22Rv1 (cell line): ENCODE data around the gene RAD51B.

ENCODE experiments used
- ZFX ChIP-seq: fragments of 450-650 bp; IDR thresholded peaks from 2 replicates; pipeline ENCODE4 v1.6.1; 2017; ENCODE audit warnings: antibody characterized with exemption, borderline replicate concordance
- TF ChIP-seq, protein P1 (sequence below): fragments of 450-650 bp; IDR thresholded peaks from 2 replicates; pipeline ENCODE4 v1.5.1; 2017; ENCODE audit warnings: mild to moderate bottlenecking

DNA sequence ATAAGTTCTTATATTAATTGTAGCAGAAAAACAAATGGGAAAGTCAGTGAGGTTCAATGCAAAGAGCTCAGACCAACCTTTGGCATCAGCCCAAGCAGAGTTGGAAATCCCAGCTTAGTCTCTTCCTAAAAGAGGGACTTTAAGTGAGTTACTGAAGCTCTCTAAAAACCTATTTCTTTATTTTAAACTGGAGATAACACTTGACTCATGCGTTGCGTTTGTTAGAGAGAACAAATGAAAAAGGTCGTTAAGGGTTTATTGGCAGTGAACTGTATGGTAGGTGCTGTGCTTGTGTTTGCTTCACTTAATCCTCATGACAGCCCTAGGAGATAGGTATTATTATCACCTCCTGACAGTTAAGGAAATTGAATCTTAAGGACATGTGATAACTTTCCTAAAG is 396.5 kb downstream of the RAD51B start:
- TF ChIP-seq, protein P1, sequence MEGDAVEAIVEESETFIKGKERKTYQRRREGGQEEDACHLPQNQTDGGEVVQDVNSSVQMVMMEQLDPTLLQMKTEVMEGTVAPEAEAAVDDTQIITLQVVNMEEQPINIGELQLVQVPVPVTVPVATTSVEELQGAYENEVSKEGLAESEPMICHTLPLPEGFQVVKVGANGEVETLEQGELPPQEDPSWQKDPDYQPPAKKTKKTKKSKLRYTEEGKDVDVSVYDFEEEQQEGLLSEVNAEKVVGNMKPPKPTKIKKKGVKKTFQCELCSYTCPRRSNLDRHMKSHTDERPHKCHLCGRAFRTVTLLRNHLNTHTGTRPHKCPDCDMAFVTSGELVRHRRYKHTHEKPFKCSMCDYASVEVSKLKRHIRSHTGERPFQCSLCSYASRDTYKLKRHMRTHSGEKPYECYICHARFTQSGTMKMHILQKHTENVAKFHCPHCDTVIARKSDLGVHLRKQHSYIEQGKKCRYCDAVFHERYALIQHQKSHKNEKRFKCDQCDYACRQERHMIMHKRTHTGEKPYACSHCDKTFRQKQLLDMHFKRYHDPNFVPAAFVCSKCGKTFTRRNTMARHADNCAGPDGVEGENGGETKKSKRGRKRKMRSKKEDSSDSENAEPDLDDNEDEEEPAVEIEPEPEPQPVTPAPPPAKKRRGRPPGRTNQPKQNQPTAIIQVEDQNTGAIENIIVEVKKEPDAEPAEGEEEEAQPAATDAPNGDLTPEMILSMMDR: no peak
- TF ChIP-seq ZFX: no peak
